ENCODE data around the gene TMEM86B. TPM values are rescaled to one million over a fixed set of nuclear protein-coding genes. Genes with fewer than 3 reads are reported as not detected.
A peak's percentile ranks its signal among the peaks of the same experiment; 100 is the strongest.

TMEM86B gene
- total RNA-seq, 3 donors from 2014 or later (not counting 1 experiment from before 2014, with no cell fraction given) = 12.6 to 14.7 (median 14.6) TPM

GRCh38 chr19:55258828-55259539 lies 30.4 kb upstream of the TMEM86B start, which contains the start of gene PPP6R1:
PPP6R1 (minus strand) TSS chr19:55259017; CDS start chr19:55247103, 11,914 bp downstream.
- peaks cover 54% of the 10 kb centered on the region for H3K4me1 ChIP-seq (ENCODE audit: control insufficient read depth, insufficient read depth, low read length)
- H3K4me3 ChIP-seq (ENCODE audit: low read length) = peak within 1 kb of the TSS; percentile 91
- H3K36me3 ChIP-seq (ENCODE audit: control insufficient read depth, insufficient read depth, low read length) = no peaks in the 10 kb centered on the region
- H3K9me3 ChIP-seq (ENCODE audit: control insufficient read depth, insufficient read depth, low read length) = no peaks in the 10 kb centered on the region
- under 1% methylated on average over 76 of the region's 76 CpGs for WGBS (ENCODE audit: insufficient coverage)
- H3K27ac Mint-ChIP-seq = peak within 1 kb of the TSS; percentile 93 to 99
- ATAC-seq (peak; percentile 77 to 93 (median 84)), DNase-seq (peak; percentile 92 to 98)
- H3K27me3 Mint-ChIP-seq (ENCODE audit: low read depth in 2 of 2) = no peaks in the 10 kb centered on the region
- intact Hi-C loops (cut with micrococcal nuclease) = loop anchor here (1.0 to 10.0 kb wide), 4 partner anchors 21 to 795 kb away; partner anchors contain the start of genes HSPBP1 and KMT5C
- H3K27me3 ChIP-seq (ENCODE audit: control insufficient read depth, insufficient read depth, low read length) = no peaks in the 10 kb centered on the region
- peaks cover 51 to 53% of the 10 kb centered on the region in 2 donors for H3K4me1 Mint-ChIP-seq
- peak within 1 kb of the TSS; percentile 95 for H3K27ac ChIP-seq (ENCODE audit: low read length)
- TF ChIP-seq CTCF (IDR thresholded peaks at IDR 0.05) = no peak
- H3K36me3 Mint-ChIP-seq = no peaks in the 10 kb centered on the region
- peak within 1 kb of the TSS; percentile 98 for H3K4me3 Mint-ChIP-seq
- H3K9me3 Mint-ChIP-seq = no peaks in the 10 kb centered on the region

- Mint-ChIP-seq H3K36me3 (no peaks in the 10 kb centered on the region), H3K27me3 (ENCODE audit: low read depth in 2 of 2) (no peaks in the 10 kb centered on the region), H3K4me1 (peaks cover 56 to 59% of the 10 kb centered on the region in 2 donors), H3K9me3 (no peaks in the 10 kb centered on the region), H3K27ac (peak overlapping the region; percentile 93 to 99), H3K4me3 (peak overlapping the region; percentile 97)
- peak overlapping the region; percentile 91 for H3K4me3 ChIP-seq (ENCODE audit: low read length)
- H3K9me3 ChIP-seq (ENCODE audit: control insufficient read depth, insufficient read depth, low read length) = no peaks in the 10 kb centered on the region
- TF ChIP-seq CTCF (IDR thresholded peaks at IDR 0.05) = no peak
- ATAC-seq (peak in 2 of 3 donors; percentile 6 to 19), DNase-seq (peak in 1 of 2 donors; percentile 69)
- WGBS (ENCODE audit: insufficient coverage) = 0% methylated on average over 53 of the region's 53 CpGs
- H3K36me3 ChIP-seq (ENCODE audit: control insufficient read depth, insufficient read depth, low read length) = no peaks in the 10 kb centered on the region
- peak overlapping the region; percentile 95 for H3K27ac ChIP-seq (ENCODE audit: low read length)
- H3K4me1 ChIP-seq (ENCODE audit: control insufficient read depth, insufficient read depth, low read length) = peaks cover 60% of the 10 kb centered on the region
- intact Hi-C loops (cut with micrococcal nuclease) = loop anchor here (2.0 to 10.0 kb wide), 2 partner anchors 80 to 344 kb away; partner anchors contain the start of gene KMT5C
- H3K27me3 ChIP-seq (ENCODE audit: control insufficient read depth, insufficient read depth, low read length) = no peaks in the 10 kb centered on the region
Observed at GRCh38 chr19:55258476-55258827, 29.9 kb upstream of the TMEM86B start.

DNA sequence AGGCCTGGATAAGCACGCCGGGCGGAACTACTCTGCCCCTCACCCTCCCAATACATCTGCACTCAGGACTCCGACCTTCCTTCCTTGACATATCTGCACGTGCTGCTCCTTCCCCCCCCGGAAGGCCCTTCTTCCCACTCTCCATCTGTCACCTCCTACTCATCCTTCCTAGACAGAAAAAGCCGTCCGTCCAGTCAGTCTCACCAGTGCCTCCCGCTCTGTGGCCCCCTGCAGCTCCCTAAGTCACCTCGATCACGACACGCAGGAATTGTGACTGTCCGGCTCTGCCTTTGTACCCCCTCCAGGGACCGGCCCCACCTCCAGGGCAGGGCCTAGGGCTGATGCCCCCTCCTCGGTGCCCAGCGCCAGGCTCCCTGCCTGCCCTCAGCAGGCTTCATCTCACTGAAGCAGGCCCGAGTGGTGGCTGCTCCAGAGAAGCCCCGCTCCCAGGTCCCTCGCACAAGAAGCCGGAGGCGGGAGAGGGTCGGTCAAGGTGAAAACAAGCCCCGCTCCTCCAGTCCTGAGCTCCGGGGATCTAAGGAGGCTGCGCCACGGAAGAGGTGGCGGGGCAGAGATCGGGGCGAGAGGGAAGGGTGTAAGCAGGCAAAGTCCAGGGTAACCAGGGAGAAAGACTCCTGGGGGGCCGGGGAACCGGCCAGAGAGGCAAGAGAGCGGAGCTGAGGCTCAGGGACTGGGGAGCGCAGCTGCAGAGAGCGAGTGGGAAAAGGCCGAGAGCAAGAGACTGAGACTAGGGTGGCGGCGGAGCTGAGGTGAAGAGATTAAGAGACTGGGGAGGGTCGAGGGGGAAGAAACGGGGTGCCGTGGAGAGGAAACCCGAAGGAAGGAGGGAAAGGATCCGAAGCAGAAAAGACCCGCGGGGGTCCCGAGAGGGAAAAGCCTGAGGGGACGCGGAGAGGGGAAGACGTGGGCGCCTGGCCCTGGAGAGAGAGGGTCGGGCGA lies 29.2 kb upstream of the TMEM86B start:
- no peaks in the 10 kb centered on the region for H3K36me3 Mint-ChIP-seq
- under 1% methylated on average over 51 of the region's 51 CpGs for WGBS (ENCODE audit: insufficient coverage)

More for the DNA sequence above, 29.2 kb upstream of the TMEM86B start:
- no peaks in the 10 kb centered on the region for H3K36me3 ChIP-seq (ENCODE audit: control insufficient read depth, insufficient read depth, low read length)
- Mint-ChIP-seq H3K4me1 (peaks cover 63 to 66% of the 10 kb centered on the region in 2 donors), H3K9me3 (no peaks in the 10 kb centered on the region), H3K4me3 (peak overlapping the region; percentile 98), H3K27ac (peak overlapping the region; percentile 93 to 98), H3K27me3 (ENCODE audit: low read depth in 2 of 2) (no peaks in the 10 kb centered on the region)
- no peak for ATAC-seq
- H3K4me3 ChIP-seq (ENCODE audit: low read length) = peak overlapping the region; percentile 91
- TF ChIP-seq CTCF (IDR thresholded peaks at IDR 0.05) = no peak
- peak overlapping the region; percentile 92 for H3K27ac ChIP-seq (ENCODE audit: low read length)
- H3K27me3 ChIP-seq (ENCODE audit: control insufficient read depth, insufficient read depth, low read length) = no peaks in the 10 kb centered on the region
- H3K9me3 ChIP-seq (ENCODE audit: control insufficient read depth, insufficient read depth, low read length) = no peaks in the 10 kb centered on the region
- intact Hi-C loops (cut with micrococcal nuclease) = loop anchor here (2.0 to 10.0 kb wide), 2 partner anchors 81 to 343 kb away; partner anchors contain the start of gene KMT5C
- H3K4me1 ChIP-seq (ENCODE audit: control insufficient read depth, insufficient read depth, low read length) = peaks cover 67% of the 10 kb centered on the region
- peak in 1 of 2 donors; percentile 53 for DNase-seq
